CD4-positive, alpha-beta memory T cell (primary cell): ENCODE results near the gene OR52N2. TPM values are rescaled to one million over a fixed set of nuclear protein-coding genes. Genes with fewer than 3 reads are reported as not detected.

Experiments
- polyA plus RNA-seq, 2 donors: library from polyadenylated mRNA; unstranded; fragments of 300-500 nt; fragmentation: Illumina TruSeq; gene quantifications; one replicate each; pipeline ENCODE4 v1.2.3, GENCODE V29; 2021
- total RNA-seq, 2 experiments: library from RNA; stranded (reverse); gene quantifications; one replicate each; pipeline ENCODE4 v1.2.3, GENCODE V29; 2021

The OR52N2 gene
- total and polyA plus RNA-seq, 4 experiments from 2014 or later = not detected

Other genes with a start within 250 kb of the OR52N2 start
- gene OR52B6, start 228.0 kb upstream of the OR52N2 start, total RNA-seq = not detected
- not detected for gene OR52B6, start 228.0 kb upstream of the OR52N2 start, polyA plus RNA-seq
- gene TRIM6, start 212.3 kb upstream of the OR52N2 start, total RNA-seq = not detected
- not detected for gene TRIM6, start 212.3 kb upstream of the OR52N2 start, polyA plus RNA-seq
- 10 to 100 TPM; 10.4 to 11.6 TPM for gene TRIM34, start 183.9 kb upstream of the OR52N2 start, total RNA-seq
- 10 to 100 TPM in 1 of 2 donors, 1 to 10 TPM in 1; 9.6 to 20.2 TPM for gene TRIM34, start 183.9 kb upstream of the OR52N2 start, polyA plus RNA-seq
- 10 to 100 TPM; 33.9 to 35.5 TPM for gene TRIM5, start 123.8 kb upstream of the OR52N2 start, total RNA-seq
- gene TRIM5, start 123.8 kb upstream of the OR52N2 start, polyA plus RNA-seq = 1 to 10 TPM; 9.1 to 9.5 TPM
- gene TRIM22, start 119.1 kb upstream of the OR52N2 start, total RNA-seq = 100 to 1,000 TPM; 349 to 353 TPM
- 100 to 1,000 TPM; 187 to 190 TPM for gene TRIM22, start 119.1 kb upstream of the OR52N2 start, polyA plus RNA-seq
- gene OR56B1, start 72.5 kb upstream of the OR52N2 start, total RNA-seq = under 1 TPM; 0.44 to 0.61 TPM
- gene OR56B1, start 72.5 kb upstream of the OR52N2 start, polyA plus RNA-seq = under 1 TPM in 1 of 2 donors, not detected in 1; 0.20 TPM
- gene OR52N4, start 54.7 kb upstream of the OR52N2 start, total RNA-seq = 1 to 10 TPM; 1.6 to 2.2 TPM
- under 1 TPM; 0.50 to 0.60 TPM for gene OR52N4, start 54.7 kb upstream of the OR52N2 start, polyA plus RNA-seq
- not detected for gene OR52N5, start 25.6 kb upstream of the OR52N2 start, total RNA-seq
- not detected for gene OR52N5, start 25.6 kb upstream of the OR52N2 start, polyA plus RNA-seq
- gene OR52N1, start 17.7 kb upstream of the OR52N2 start, total RNA-seq = not detected
- gene OR52N1, start 17.7 kb upstream of the OR52N2 start, polyA plus RNA-seq = not detected
- gene OR52E6, start 33.0 kb downstream of the OR52N2 start, total RNA-seq = not detected
- not detected for gene OR52E6, start 33.0 kb downstream of the OR52N2 start, polyA plus RNA-seq
- not detected for gene OR52E8, start 48.8 kb downstream of the OR52N2 start, total RNA-seq
- gene OR52E8, start 48.8 kb downstream of the OR52N2 start, polyA plus RNA-seq = not detected
- gene OR52E4, start 71.7 kb downstream of the OR52N2 start, total RNA-seq = not detected
- gene OR52E4, start 71.7 kb downstream of the OR52N2 start, polyA plus RNA-seq = not detected
- gene OR52E5, start 84.3 kb downstream of the OR52N2 start, total RNA-seq = not detected
- not detected for gene OR52E5, start 84.3 kb downstream of the OR52N2 start, polyA plus RNA-seq
- gene OR56A3, start 133.3 kb downstream of the OR52N2 start, total RNA-seq = not detected
- gene OR56A3, start 133.3 kb downstream of the OR52N2 start, polyA plus RNA-seq = not detected
- gene OR56A5, start 159.6 kb downstream of the OR52N2 start, total RNA-seq = not detected
- gene OR56A5, start 159.6 kb downstream of the OR52N2 start, polyA plus RNA-seq = not detected
- gene OR52L1, start 178.1 kb downstream of the OR52N2 start, total RNA-seq = not detected
- not detected for gene OR52L1, start 178.1 kb downstream of the OR52N2 start, polyA plus RNA-seq
- not detected for gene OR56A4, start 198.0 kb downstream of the OR52N2 start, total RNA-seq
- gene OR56A4, start 198.0 kb downstream of the OR52N2 start, polyA plus RNA-seq = not detected
- gene OR56A1, start 221.8 kb downstream of the OR52N2 start, total RNA-seq = not detected
- not detected for gene OR56A1, start 221.8 kb downstream of the OR52N2 start, polyA plus RNA-seq